Gastroesophageal sphincter (tissue), 4 donors: ENCODE data around the gene ALDH1L1. TPM values are rescaled to one million over a fixed set of nuclear protein-coding genes. Genes with fewer than 3 reads are reported as not detected.

ENCODE experiments used
- ATAC-seq: fragments of 150-250 bp; one replicate; pipeline ENCODE4 v1.9.1; 2016; ENCODE audit warnings: mild to moderate bottlenecking, moderate library complexity
- H3K27ac ChIP-seq, 4 donors: fragments of 200-600 bp; sonication (generic) in 3 of 4; 1 replicate in 3 of 4; 2 replicates in 1 of 4; pipeline ENCODE4 v1.5.1; 2016 to 2019
- H3K27me3 ChIP-seq: fragments of 200-600 bp; sonication (generic); one replicate; pipeline ENCODE4 v1.5.1; 2019
- H3K36me3 ChIP-seq, 2 donors: fragments of 200-600 bp; sonication (generic); one replicate each; pipeline ENCODE4 v1.5.1; 2019; ENCODE audit warnings: control low read depth in 1 of 2
- H3K4me1 ChIP-seq, 3 donors: fragments of 200-600 bp; sonication (generic); 1 replicate in 2 of 3; 2 replicates in 1 of 3; pipeline ENCODE4 v1.5.1; 2016 to 2019; ENCODE audit warnings: control low read depth in 2 of 3
- H3K4me3 ChIP-seq, 2 donors: fragments of 200-600 bp; sonication (generic); one replicate each; pipeline ENCODE4 v1.5.1; 2019; ENCODE audit warnings: mild to moderate bottlenecking in 1 of 2, moderate library complexity in 1 of 2
- H3K9me3 ChIP-seq, 3 donors: fragments of 200-600 bp; sonication (generic); one replicate each; pipeline ENCODE4 v1.5.1; 2017 to 2019; ENCODE audit warnings: control low read depth in 2 of 3
- EP300 ChIP-seq: sonication (generic); formaldehyde crosslinking; IDR thresholded peaks from one replicate; pipeline ENCODE4 v1.6.1; 2017; ENCODE audit warnings: antibody characterized with exemption, mild to moderate bottlenecking
- POLR2A ChIP-seq, 2 donors: fragments of 450-650 bp; IDR thresholded peaks; one replicate each; pipeline ENCODE4 v1.6.1; 2017; ENCODE audit warnings: antibody characterized with exemption in 2 of 2, mild to moderate bottlenecking in 2 of 2, moderate library complexity in 1 of 2
- POLR2AphosphoS5 ChIP-seq: sonication (generic); formaldehyde crosslinking; IDR thresholded peaks from one replicate; pipeline ENCODE4 v1.6.1; 2017; ENCODE audit warnings: antibody characterized with exemption
- WGBS, 2 donors: methylation state at CpG; one replicate each; pipeline ENCODE4 v1.1.5; 2018; ENCODE audit warnings: low coverage in 1 of 2; 5-methylcytosine and 5-hydroxymethylcytosine counted together
- total RNA-seq, 4 donors: library from RNA; depleted of rRNA; stranded (reverse); fragments of >200 nt; gene quantifications; one replicate each; pipeline ENCODE4 v1.1.0, GENCODE V29; 2016
- TF ChIP-seq, protein P1 (sequence below), 4 experiments: fragments of 200-600 bp in 2 of 4; fragments of 450-650 bp in 2 of 4; sonication (generic) in 1 of 4; IDR thresholded peaks; one replicate each; pipeline ENCODE4 v1.5.1; 2017 to 2019; ENCODE audit warnings: antibody characterized with exemption in 4 of 4, mild to moderate bottlenecking in 2 of 4, moderate library complexity in 2 of 4

ALDH1L1 gene
- total RNA-seq, 4 donors from 2014 or later = 16.3 to 67.9 (median 38.7) TPM

DNA sequence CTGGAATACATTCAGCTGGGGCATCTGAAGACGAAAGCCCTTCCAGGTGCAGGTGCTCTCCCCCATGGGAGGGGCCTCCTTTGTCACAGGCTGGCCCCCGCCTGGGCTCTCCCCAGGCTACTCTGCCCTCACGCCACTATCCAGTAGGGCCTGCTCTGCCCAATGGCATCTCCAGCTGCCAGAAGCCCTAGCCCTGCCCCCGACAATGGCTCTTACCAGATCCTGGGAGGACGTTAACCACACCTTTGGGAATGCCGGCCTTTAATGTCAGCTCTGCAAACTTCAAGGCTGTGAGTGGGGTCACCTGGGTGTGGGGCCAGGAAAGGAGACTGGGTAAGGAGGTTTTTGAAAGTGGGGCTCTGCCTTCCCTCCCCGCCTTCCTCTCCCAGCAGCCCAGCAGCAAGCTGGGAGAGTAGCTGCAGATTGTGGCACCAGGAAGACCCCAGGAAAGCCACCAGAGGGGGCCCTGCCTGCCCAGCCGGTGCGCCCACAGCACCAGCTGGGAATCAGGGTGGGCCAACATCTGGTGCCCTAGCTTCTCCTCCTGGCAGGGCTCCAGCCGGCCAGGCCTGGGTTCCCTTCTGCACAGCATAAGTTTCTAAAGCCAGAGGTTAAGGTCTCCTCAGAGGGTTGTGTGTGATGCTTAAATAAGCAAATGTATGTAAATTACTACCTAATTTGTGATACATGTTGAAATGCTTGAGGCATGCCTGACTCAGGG is 56.1 kb downstream of the ALDH1L1 start:
- WGBS, 2 donors = 64% methylated on average over 6 of the region's 10 CpGs; no CpG with 5 or more reads in 1 of the 2 donors
- Histone ChIP-seq H3K4me1 (no peaks in the 10 kb centered on the region), H3K27ac (no peak overlapping the region), H3K9me3 (no peaks in the 10 kb centered on the region), H3K27me3 (no peaks in the 10 kb centered on the region), H3K4me3 (no peak overlapping the region), H3K36me3 (peaks cover 0 to 11% of the 10 kb centered on the region in 2 donors)
- no peak for ATAC-seq
- TF ChIP-seq, protein P1, sequence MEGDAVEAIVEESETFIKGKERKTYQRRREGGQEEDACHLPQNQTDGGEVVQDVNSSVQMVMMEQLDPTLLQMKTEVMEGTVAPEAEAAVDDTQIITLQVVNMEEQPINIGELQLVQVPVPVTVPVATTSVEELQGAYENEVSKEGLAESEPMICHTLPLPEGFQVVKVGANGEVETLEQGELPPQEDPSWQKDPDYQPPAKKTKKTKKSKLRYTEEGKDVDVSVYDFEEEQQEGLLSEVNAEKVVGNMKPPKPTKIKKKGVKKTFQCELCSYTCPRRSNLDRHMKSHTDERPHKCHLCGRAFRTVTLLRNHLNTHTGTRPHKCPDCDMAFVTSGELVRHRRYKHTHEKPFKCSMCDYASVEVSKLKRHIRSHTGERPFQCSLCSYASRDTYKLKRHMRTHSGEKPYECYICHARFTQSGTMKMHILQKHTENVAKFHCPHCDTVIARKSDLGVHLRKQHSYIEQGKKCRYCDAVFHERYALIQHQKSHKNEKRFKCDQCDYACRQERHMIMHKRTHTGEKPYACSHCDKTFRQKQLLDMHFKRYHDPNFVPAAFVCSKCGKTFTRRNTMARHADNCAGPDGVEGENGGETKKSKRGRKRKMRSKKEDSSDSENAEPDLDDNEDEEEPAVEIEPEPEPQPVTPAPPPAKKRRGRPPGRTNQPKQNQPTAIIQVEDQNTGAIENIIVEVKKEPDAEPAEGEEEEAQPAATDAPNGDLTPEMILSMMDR (IDR thresholded peaks at IDR 0.05) = no peak
- no peak for TF ChIP-seq POLR2A (IDR thresholded peaks at IDR 0.05)
- TF ChIP-seq POLR2AphosphoS5 = no peak
- no peak for TF ChIP-seq EP300

DNA sequence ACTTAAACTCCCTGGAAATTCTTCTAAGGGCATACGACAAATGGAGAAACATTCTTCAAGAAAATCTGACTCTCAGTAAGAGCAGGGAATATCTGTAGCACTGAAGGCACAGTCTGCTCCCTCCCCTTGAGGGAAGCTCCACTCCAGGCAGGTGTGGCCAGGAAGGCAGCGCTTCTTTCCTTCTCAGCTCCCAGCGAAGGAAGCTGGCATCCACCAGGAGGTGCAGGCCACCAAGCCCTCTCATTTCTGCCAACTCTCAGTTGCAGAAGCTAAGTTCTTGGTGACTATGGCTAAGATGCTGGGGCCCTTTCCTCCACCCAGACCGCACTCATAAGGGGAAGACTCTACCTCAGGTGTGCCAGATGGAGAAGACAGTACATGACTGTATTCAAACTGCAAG is 58.8 kb downstream of the ALDH1L1 start:
- H3K4me3 ChIP-seq = no peak overlapping the region
- no peaks in the 10 kb centered on the region for H3K9me3 ChIP-seq
- TF ChIP-seq, protein P1 (IDR thresholded peaks at IDR 0.05) = no peak
- no peaks in the 10 kb centered on the region for H3K4me1 ChIP-seq
- no peak overlapping the region for H3K27ac ChIP-seq
- 40 to 75% methylated on average over 1 to 2 of the region's 4 CpGs for WGBS, 2 donors
- ATAC-seq = no peak
- peaks cover 0 to 21% of the 10 kb centered on the region in 2 donors for H3K36me3 ChIP-seq
- H3K27me3 ChIP-seq = no peaks in the 10 kb centered on the region

DNA sequence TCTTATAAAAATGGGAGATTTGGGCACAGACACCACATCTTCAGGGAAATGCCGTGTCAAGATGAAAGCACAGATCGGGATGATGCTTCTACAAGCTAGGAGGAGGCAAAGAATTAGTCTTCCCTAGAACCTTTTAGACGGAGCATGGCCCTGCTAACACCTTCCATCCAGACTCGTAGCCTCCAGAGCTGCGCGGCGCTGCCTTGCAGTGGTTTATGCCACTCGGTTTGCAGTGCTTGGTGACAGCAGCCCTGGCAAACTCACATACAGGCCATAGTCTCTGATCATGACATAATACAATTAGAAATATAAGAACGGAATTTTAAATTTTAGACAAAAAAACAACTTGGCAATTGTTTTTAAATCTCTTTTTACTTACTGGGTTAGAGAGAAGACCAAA is 59.3 kb downstream of the ALDH1L1 start:
- 87 to 100% methylated on average over 5 to 8 of the region's 9 CpGs for WGBS, 2 donors
- no peak overlapping the region for H3K27ac ChIP-seq
- H3K9me3 ChIP-seq = no peaks in the 10 kb centered on the region
- no peak for ATAC-seq
- TF ChIP-seq POLR2A (IDR thresholded peaks at IDR 0.05) = no peak
- TF ChIP-seq POLR2AphosphoS5 = no peak
- no peak for TF ChIP-seq EP300
- TF ChIP-seq, protein P1 (IDR thresholded peaks at IDR 0.05) = no peak
- peaks cover 0 to 26% of the 10 kb centered on the region in 2 donors for H3K36me3 ChIP-seq
- H3K27me3 ChIP-seq = no peaks in the 10 kb centered on the region
- H3K4me1 ChIP-seq = no peaks in the 10 kb centered on the region
- no peak overlapping the region for H3K4me3 ChIP-seq

DNA sequence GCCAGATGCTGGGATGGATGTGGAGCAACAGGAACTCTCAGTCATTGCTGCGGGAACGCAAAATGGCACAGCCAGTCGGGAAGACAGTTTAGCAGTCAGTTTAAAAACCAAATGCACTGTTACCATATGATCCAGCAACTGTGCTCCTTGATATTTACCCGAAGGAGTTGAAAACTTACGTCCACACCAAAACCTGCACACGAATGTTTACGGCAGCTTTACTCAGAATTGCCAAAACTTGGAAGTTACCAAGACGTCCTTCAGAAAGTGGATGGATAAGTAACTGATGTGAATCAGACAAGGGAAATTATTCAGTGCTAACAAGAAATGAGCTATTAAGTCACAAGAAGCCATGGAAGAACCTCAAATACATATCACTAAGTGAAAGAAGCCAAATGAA is 60.4 kb downstream of the ALDH1L1 start:
- WGBS, 2 donors = 92 to 94% methylated on average over 7 to 8 of the region's 8 CpGs
- peaks cover 0 to 30% of the 10 kb centered on the region in 2 donors for H3K36me3 ChIP-seq
- no peak overlapping the region for H3K4me3 ChIP-seq
- H3K27me3 ChIP-seq = no peaks in the 10 kb centered on the region
- H3K27ac ChIP-seq = no peak overlapping the region
- no peaks in the 10 kb centered on the region for H3K4me1 ChIP-seq
- TF ChIP-seq POLR2AphosphoS5 (no peak), EP300 (no peak), POLR2A (IDR thresholded peaks at IDR 0.05) (no peak)
- TF ChIP-seq, protein P1 (IDR thresholded peaks at IDR 0.05) = no peak
- no peaks in the 10 kb centered on the region for H3K9me3 ChIP-seq
- ATAC-seq = no peak

DNA sequence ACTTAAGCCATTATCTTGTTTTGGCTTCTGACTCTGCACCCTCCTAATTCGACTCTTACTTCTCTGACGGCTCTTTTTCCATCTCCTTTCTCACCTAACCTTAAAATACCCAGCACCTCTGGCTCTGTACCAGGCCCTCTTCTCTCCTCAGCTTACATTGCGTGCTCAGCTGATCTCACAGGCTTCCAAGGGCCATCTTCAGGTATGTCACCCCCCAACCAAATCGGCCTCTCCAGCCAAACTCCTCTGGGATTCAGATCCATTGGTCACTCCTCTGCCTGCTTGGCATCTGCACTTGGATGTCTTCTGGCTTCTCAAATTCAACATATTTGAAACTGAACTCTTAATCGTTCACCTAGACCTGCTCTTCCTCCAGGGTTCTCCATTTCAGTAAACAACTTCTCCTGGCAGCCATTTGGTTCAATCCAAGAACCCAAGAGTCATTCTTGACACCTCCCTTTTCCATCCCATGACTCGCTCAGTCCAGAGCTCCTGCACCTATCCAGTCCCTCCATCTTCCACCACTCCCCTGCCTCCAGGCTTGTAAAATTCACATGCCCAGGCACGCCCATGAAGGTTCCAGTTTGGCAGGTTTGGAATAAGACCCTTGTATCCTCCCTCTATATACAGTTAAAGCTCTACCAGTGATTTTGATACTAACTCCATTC is 61.2 kb downstream of the ALDH1L1 start:
- Histone ChIP-seq H3K27ac (no peak overlapping the region), H3K36me3 (peaks cover 0 to 36% of the 10 kb centered on the region in 2 donors), H3K4me1 (no peaks in the 10 kb centered on the region), H3K4me3 (no peak overlapping the region), H3K27me3 (no peaks in the 10 kb centered on the region), H3K9me3 (no peaks in the 10 kb centered on the region)
- 81 to 83% methylated on average over 5 to 7 of the region's 7 CpGs for WGBS, 2 donors
- TF ChIP-seq, protein P1 (IDR thresholded peaks at IDR 0.05) = no peak
- TF ChIP-seq EP300 (no peak), POLR2A (IDR thresholded peaks at IDR 0.05) (no peak)
- ATAC-seq = no peak
